Neural crest cell (in vitro differentiated cells): ENCODE measurements around the gene STPG3. TPM values are rescaled to one million over a fixed set of nuclear protein-coding genes. Genes with fewer than 3 reads are reported as not detected.
A peak's percentile ranks its signal among the peaks of the same experiment; 100 is the strongest.
"Not testable (repeated sequence)": the region's sequence is repeated elsewhere in the genome, so short reads cannot be mapped to it uniquely, and the experiment has no call there.

Experiments
- DNase-seq: peaks from one replicate; pipeline ENCODE4 v3.0.0; 2021; ENCODE audit warnings: low read depth, mixed read lengths, low spot score
- H3K27ac Mint-ChIP-seq: one replicate; pipeline ENCODE4 v1.8.0; 2021; ENCODE audit warnings: mild to moderate bottlenecking, mixed read lengths; ENCODE audit not compliant: unreplicated experiment
- H3K27me3 Mint-ChIP-seq: 2 replicates; pipeline ENCODE4 v1.8.0; 2021; ENCODE audit warnings: low read depth, mild to moderate bottlenecking, mixed read lengths
- H3K36me3 Mint-ChIP-seq: 2 replicates; pipeline ENCODE4 v1.8.0; 2021; ENCODE audit warnings: low read depth, mild to moderate bottlenecking, mixed read lengths
- H3K4me1 Mint-ChIP-seq: 2 replicates; pipeline ENCODE4 v1.8.0; 2021; ENCODE audit warnings: mixed read lengths
- H3K4me3 Mint-ChIP-seq: one replicate; pipeline ENCODE4 v1.8.0; 2021; ENCODE audit warnings: mild to moderate bottlenecking, mixed read lengths
- H3K9me3 Mint-ChIP-seq: 2 replicates; pipeline ENCODE4 v1.8.0; 2021; ENCODE audit warnings: mixed read lengths
- total RNA-seq: library from RNA; stranded (reverse); gene quantifications from 2 replicates; pipeline ENCODE4 v1.2.1, GENCODE V29; 2021
- TF ChIP-seq, protein P1 (sequence below): fragments of 200-600 bp; sonication (generic); conservative IDR thresholded peaks from 2 replicates; pipeline ENCODE4 v1.5.0; 2021; ENCODE audit warnings: antibody characterized with exemption, mild to moderate bottlenecking

The STPG3 gene
- total RNA-seq, 1 donor from 2014 or later, result 0.26 TPM

DNA sequence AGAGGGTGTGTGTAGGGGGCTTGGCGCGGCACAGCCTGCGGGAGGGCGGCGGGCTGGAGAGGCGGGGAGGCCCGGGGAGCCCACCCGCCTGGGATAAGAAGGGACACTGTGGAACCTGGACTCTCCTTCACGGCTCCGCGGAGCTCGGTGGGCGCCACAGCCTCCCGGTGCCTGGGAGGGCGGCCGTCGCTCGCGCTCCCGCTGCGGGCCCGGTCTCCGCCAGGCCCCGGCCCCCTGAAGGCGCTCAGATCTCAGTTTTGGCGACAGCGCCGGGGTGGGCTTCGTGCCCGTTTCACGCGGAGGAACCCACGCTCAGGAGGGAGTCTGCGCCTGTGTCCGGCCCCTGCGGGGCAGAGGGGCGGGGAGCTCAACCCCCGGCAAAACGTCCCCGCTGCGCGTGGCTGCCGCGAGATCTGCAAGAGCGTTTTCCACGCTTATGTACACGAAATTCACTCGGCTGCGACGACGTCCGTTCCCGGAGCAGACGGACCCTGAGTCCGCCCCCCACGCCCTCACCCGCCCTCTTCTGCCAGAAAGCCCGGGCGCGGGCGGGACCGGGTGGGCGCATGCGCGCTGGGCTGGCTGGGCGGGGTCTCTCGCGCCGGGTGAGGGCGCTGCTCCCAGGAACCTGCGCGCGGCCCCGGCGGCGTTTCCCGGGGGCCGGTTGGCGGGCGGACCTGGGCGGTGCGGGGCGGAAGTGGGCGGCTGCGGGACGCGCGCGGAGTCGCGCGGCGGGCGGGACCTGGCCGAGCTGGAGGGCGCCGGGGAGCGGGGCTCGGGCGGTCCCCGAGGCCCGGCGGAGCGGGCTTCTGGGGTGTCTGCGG is 3.8 kb downstream of the STPG3 start, which contains the start of gene NELFB:
NELFB (plus strand) TSS at position 704 of the 824 bp plus-strand sequence.
- DNase-seq, result peak; percentile 99
- peaks cover 2% of the 10 kb centered on the region for H3K36me3 Mint-ChIP-seq
- peak within 1 kb of the TSS; percentile 83 for H3K27ac Mint-ChIP-seq
- peaks cover 13% of the 10 kb centered on the region for H3K4me1 Mint-ChIP-seq
- H3K27me3 Mint-ChIP-seq, result peaks cover 3% of the 10 kb centered on the region
- H3K4me3 Mint-ChIP-seq, result peak within 1 kb of the TSS; percentile 97
- no peaks in the 10 kb centered on the region for H3K9me3 Mint-ChIP-seq
- TF ChIP-seq, protein P1, sequence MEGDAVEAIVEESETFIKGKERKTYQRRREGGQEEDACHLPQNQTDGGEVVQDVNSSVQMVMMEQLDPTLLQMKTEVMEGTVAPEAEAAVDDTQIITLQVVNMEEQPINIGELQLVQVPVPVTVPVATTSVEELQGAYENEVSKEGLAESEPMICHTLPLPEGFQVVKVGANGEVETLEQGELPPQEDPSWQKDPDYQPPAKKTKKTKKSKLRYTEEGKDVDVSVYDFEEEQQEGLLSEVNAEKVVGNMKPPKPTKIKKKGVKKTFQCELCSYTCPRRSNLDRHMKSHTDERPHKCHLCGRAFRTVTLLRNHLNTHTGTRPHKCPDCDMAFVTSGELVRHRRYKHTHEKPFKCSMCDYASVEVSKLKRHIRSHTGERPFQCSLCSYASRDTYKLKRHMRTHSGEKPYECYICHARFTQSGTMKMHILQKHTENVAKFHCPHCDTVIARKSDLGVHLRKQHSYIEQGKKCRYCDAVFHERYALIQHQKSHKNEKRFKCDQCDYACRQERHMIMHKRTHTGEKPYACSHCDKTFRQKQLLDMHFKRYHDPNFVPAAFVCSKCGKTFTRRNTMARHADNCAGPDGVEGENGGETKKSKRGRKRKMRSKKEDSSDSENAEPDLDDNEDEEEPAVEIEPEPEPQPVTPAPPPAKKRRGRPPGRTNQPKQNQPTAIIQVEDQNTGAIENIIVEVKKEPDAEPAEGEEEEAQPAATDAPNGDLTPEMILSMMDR, result no peak

DNA sequence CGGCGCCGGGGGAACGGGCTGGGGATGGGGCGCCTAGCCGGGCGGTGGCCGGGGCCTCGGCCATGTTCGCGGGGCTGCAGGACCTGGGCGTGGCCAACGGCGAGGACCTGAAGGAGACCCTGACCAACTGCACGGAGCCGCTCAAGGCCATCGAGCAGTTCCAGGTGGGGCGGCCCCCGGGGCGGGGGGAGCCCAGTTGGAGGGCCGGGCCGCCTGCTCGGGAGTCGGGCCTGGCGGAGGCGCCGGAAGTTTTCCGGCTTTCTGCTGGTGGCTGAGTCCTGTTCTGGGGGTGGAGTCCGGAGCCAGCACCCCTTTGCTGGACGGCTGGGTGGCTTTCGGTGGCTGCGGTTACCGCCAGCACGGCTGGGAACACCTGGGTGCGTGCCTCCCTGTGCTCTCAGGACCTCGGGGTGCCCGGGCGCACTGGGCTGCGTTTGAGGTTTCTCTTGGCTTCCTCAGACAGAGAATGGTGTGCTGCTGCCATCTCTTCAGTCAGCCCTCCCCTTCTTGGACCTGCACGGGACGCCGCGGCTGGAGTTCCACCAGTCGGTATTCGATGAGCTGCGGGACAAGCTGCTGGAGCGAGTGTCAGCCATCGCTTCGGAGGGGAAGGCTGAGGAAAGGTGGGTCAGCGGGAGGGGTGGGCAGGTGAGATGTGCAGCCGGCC is 4.5 kb downstream of the STPG3 start:
- Mint-ChIP-seq H3K4me3 (peak overlapping the region; percentile 88), H3K27me3 (peaks cover 3% of the 10 kb centered on the region), H3K9me3 (no peaks in the 10 kb centered on the region), H3K4me1 (peaks cover 13% of the 10 kb centered on the region), H3K36me3 (peaks cover 2% of the 10 kb centered on the region), H3K27ac (no peak overlapping the region)
- TF ChIP-seq, protein P1, result no peak
- DNase-seq, result no peak

DNA sequence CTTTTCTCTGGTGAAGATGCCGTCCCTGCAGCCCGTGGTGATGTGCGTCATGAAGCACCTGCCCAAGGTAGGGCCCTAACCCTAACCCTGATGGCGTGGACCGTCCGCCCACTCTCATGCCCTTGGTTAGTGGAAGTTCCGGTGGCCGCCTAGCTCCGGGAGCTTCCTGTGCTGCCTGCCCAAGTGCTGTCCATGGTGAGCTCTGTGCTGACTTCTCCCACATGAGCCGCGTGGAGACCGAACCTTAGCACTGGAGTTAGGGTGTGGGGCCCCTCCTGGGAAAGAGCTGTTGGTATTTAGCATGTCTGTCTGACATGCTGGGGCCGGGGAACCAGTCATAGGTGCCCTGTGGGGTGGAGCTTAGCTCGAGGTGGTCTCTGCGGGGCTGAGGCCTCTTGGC is 5.3 kb downstream of the STPG3 start:
- DNase-seq, result no peak
- Mint-ChIP-seq H3K27ac (no peak overlapping the region), H3K36me3 (peaks cover 3% of the 10 kb centered on the region)

DNA sequence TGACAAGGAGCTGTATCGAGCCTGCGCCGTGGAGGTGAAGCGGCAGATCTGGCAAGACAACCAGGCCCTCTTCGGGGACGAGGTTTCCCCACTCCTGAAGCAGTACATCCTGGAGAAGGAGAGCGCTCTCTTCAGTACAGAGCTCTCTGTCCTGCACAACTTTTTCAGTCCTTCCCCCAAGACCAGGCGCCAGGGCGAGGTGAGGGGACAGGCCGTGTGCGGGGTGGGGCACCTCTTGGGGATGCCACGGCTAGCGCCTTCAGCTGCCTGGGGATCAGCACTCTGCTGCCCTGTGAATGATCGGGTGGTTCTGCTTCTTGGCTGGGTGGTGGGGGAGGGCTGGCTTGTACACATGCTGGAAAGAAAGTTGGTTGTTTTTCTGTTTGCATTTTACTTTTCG is 5.8 kb downstream of the STPG3 start:
- H3K27ac Mint-ChIP-seq, result no peak overlapping the region
- H3K9me3 Mint-ChIP-seq, result no peaks in the 10 kb centered on the region
- H3K4me3 Mint-ChIP-seq, result peak overlapping the region; percentile 88
- peaks cover 3% of the 10 kb centered on the region for H3K27me3 Mint-ChIP-seq
- TF ChIP-seq, protein P1, result no peak
- peaks cover 7% of the 10 kb centered on the region for H3K36me3 Mint-ChIP-seq
- H3K4me1 Mint-ChIP-seq, result peaks cover 10% of the 10 kb centered on the region
- DNase-seq, result no peak

More for the DNA sequence above, 5.3 kb downstream of the STPG3 start:
- Mint-ChIP-seq H3K4me1 (peaks cover 8% of the 10 kb centered on the region), H3K4me3 (peak overlapping the region; percentile 88), H3K9me3 (no peaks in the 10 kb centered on the region), H3K27me3 (peaks cover 3% of the 10 kb centered on the region)
- TF ChIP-seq, protein P1, result no peak

DNA sequence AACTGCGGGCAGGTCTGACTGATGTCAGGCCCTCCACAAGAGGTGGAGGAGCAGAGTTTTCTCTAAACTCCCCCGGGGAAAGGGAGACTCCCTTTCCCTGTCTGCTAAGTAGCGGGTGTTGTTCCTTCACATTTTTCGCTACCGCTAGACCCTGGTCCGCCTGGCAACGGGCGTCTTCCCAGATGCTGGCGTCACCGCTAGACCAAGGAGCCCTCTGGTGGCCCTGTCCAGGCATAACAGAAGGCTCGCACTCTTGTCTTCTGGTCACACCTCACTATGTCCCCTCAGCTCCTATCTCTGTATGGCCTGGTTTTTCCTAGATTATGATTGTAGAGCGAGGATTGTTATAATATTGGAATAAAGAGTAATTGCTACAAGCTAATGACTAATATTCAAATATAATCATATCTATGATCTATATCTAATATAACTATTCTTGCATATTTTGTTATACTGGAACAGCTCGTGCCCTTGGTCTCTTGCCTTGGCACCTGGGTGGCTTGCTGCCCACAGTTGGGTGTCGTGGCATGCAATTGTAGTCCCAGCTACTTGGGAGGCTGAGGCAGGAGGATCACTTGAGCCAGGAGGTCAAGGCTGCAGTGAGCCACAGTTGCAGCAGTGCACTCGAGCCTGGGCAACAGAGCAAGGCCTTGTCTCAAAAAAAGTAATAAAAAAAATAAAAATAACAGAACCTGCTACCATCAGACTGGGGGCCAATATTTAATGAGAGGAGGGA is 11.3 kb downstream of the STPG3 start:
- H3K27ac Mint-ChIP-seq, H3K36me3 Mint-ChIP-seq, H3K4me1 Mint-ChIP-seq, H3K9me3 Mint-ChIP-seq, DNase-seq, H3K27me3 Mint-ChIP-seq: not testable (repeated sequence)
- TF ChIP-seq, protein P1, result peak; percentile 62
- peak overlapping the region; percentile 47 for H3K4me3 Mint-ChIP-seq
